CD4-positive, alpha-beta T cell (primary cell): ENCODE measurements around the gene LPAR3. TPM values are rescaled to one million over a fixed set of nuclear protein-coding genes. Genes with fewer than 3 reads are reported as not detected.

ENCODE experiments used
- ATAC-seq: fragments of 200-7000 bp; cut with Tn5 transposase; one replicate; pipeline ENCODE4 v1.10.0; 2022; ENCODE audit warnings: mild to moderate bottlenecking; ENCODE audit not compliant: poor library complexity
- CTCF ChIA-PET: fragments of 350-600 bp; sonication (Branson Sonifier 250); formaldehyde crosslinking; loops from one replicate; lab custom pipeline; 2021; ENCODE audit warnings: antibody characterized with exemption, inconsistent platforms; lab: Charles Lee
- POLR2A ChIA-PET: fragments of 350-600 bp; sonication (Branson Sonifier 250); formaldehyde crosslinking; loops from one replicate; lab custom pipeline; 2021; ENCODE audit warnings: antibody characterized with exemption, inconsistent platforms; lab: Charles Lee
- DNase-seq, 14 experiments: peaks; one replicate each; pipeline ENCODE4 v3.0.0-alpha.2; 2013 to 2020; ENCODE audit warnings: mixed read lengths in 2 of 14
- H3K27ac ChIP-seq, 2 donors: one replicate each; pipeline versions ENCODE4 v1.5.1 to v1.7.0; 2013; ENCODE audit warnings: low read length in 2 of 2, low read depth in 1 of 2, mild to moderate bottlenecking in 1 of 2
- H3K27me3 ChIP-seq, 2 experiments: 1 replicate in 1 of 2; 2 replicates in 1 of 2; pipeline versions ENCODE4 v1.6.1 to v1.7.0; 2013; ENCODE audit warnings: low read length in 2 of 2, control low read depth in 1 of 2, mild to moderate bottlenecking in 1 of 2, moderate library complexity in 1 of 2; ENCODE audit not compliant: insufficient read depth in 2 of 2, control insufficient read depth in 1 of 2
- H3K36me3 ChIP-seq: one replicate; pipeline ENCODE4 v1.6.1; 2013; ENCODE audit warnings: low read length, control low read depth; ENCODE audit not compliant: insufficient read depth
- H3K4me1 ChIP-seq: one replicate; pipeline ENCODE4 v1.6.1; 2013; ENCODE audit warnings: low read length, control low read depth; ENCODE audit not compliant: insufficient read depth
- H3K4me3 ChIP-seq: one replicate; pipeline ENCODE4 v1.5.1; 2013; ENCODE audit warnings: mild to moderate bottlenecking, low read length, moderate library complexity
- H3K9me3 ChIP-seq, 2 experiments: 1 replicate in 1 of 2; 2 replicates in 1 of 2; pipeline versions ENCODE4 v1.6.1 to v1.7.0; 2013; ENCODE audit warnings: low read length in 2 of 2, mild to moderate bottlenecking in 2 of 2, control low read depth in 1 of 2, moderate library complexity in 1 of 2; ENCODE audit not compliant: control insufficient read depth in 1 of 2, insufficient read depth in 1 of 2
- H3K27ac Mint-ChIP-seq: one replicate; pipeline ENCODE4 v1.8.0; 2020; ENCODE audit warnings: mixed read lengths
- H3K27me3 Mint-ChIP-seq: one replicate; pipeline ENCODE4 v1.8.0; 2021; ENCODE audit warnings: mixed read lengths
- H3K36me3 Mint-ChIP-seq: one replicate; pipeline ENCODE4 v1.8.0; 2021; ENCODE audit warnings: low read depth, mixed read lengths
- H3K4me1 Mint-ChIP-seq: one replicate; pipeline ENCODE4 v1.8.0; 2021; ENCODE audit warnings: low read depth, mixed read lengths
- H3K4me3 Mint-ChIP-seq: one replicate; pipeline ENCODE4 v1.8.0; 2020; ENCODE audit warnings: mild to moderate bottlenecking, mixed read lengths
- H3K9me3 Mint-ChIP-seq: one replicate; pipeline ENCODE4 v1.8.0; 2020; ENCODE audit warnings: mixed read lengths
- intact Hi-C, 2 experiments: fragments of 100-400 bp; cut with DNase I in 1 of 2; cut with micrococcal nuclease in 1 of 2; formaldehyde crosslinking; loops; one replicate each; pipeline versions ENCODE4 v1.15.1 to v1.9.0; 2023 to 2025; cut with DNase I, micrococcal nuclease
- total RNA-seq, 174 experiments: library from RNA in 2 of 174; stranded (reverse) in 2 of 174; gene quantifications; one replicate each; pipeline ENCODE4 v1.2.3 and lab custom pipeline; 2021 to 2026
- TF ChIP-seq, protein P1 (sequence below): fragments of 200-600 bp; IDR thresholded peaks from one replicate; pipeline ENCODE4 v1.8.0; 2022; ENCODE audit warnings: antibody characterized with exemption, mild to moderate bottlenecking

LPAR3 gene
- total RNA-seq, 2 experiments from 2014 or later = 0.25 to 0.87 TPM

- POLR2A ChIA-PET = no interaction called here
- Mint-ChIP-seq H3K27ac (no peak overlapping the region), H3K9me3 (no peaks in the 10 kb centered on the region), H3K36me3 (no peaks in the 10 kb centered on the region), H3K27me3 (no peaks in the 10 kb centered on the region), H3K4me1 (peaks cover 70% of the 10 kb centered on the region), H3K4me3 (no peak overlapping the region)
- Histone ChIP-seq H3K9me3 (no peaks in the 10 kb centered on the region), H3K4me1 (peaks cover 42% of the 10 kb centered on the region), H3K4me3 (no peak overlapping the region), H3K27me3 (no peaks in the 10 kb centered on the region), H3K27ac (no peak overlapping the region), H3K36me3 (no peaks in the 10 kb centered on the region)
- DNase-seq (no peak), ATAC-seq (no peak)
- TF ChIP-seq, protein P1, sequence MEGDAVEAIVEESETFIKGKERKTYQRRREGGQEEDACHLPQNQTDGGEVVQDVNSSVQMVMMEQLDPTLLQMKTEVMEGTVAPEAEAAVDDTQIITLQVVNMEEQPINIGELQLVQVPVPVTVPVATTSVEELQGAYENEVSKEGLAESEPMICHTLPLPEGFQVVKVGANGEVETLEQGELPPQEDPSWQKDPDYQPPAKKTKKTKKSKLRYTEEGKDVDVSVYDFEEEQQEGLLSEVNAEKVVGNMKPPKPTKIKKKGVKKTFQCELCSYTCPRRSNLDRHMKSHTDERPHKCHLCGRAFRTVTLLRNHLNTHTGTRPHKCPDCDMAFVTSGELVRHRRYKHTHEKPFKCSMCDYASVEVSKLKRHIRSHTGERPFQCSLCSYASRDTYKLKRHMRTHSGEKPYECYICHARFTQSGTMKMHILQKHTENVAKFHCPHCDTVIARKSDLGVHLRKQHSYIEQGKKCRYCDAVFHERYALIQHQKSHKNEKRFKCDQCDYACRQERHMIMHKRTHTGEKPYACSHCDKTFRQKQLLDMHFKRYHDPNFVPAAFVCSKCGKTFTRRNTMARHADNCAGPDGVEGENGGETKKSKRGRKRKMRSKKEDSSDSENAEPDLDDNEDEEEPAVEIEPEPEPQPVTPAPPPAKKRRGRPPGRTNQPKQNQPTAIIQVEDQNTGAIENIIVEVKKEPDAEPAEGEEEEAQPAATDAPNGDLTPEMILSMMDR = no peak
- intact Hi-C loops = no loop called here
- CTCF ChIA-PET = interaction anchor here (1.1 kb wide), 1 partner anchor 87 kb away, joined by 3 read pairs; no protein-coding TSS in a partner anchor
These were observed 35.1 kb downstream of the LPAR3 start for GRCh38 chr1:84857906-84858305.

GRCh38 chr1:84856726-84857270 is 36.2 kb downstream of the LPAR3 start:
- ChIA-PET POLR2A (no interaction called here), CTCF (interaction anchor here (1.4 kb wide), 1 partner anchor 88 kb away, joined by 3 read pairs; no protein-coding TSS in a partner anchor)
- intact Hi-C loops = no loop called here
- Mint-ChIP-seq H3K4me3 (no peak overlapping the region), H3K27ac (no peak overlapping the region), H3K36me3 (no peaks in the 10 kb centered on the region), H3K9me3 (no peaks in the 10 kb centered on the region), H3K27me3 (no peaks in the 10 kb centered on the region), H3K4me1 (peaks cover 65% of the 10 kb centered on the region)
- Histone ChIP-seq H3K27ac (no peak overlapping the region), H3K27me3 (no peaks in the 10 kb centered on the region), H3K9me3 (no peaks in the 10 kb centered on the region), H3K4me1 (peaks cover 32% of the 10 kb centered on the region), H3K4me3 (no peak overlapping the region), H3K36me3 (no peaks in the 10 kb centered on the region)
- DNase-seq = no peak
- ATAC-seq = no peak
- TF ChIP-seq, protein P1 = no peak

DNA sequence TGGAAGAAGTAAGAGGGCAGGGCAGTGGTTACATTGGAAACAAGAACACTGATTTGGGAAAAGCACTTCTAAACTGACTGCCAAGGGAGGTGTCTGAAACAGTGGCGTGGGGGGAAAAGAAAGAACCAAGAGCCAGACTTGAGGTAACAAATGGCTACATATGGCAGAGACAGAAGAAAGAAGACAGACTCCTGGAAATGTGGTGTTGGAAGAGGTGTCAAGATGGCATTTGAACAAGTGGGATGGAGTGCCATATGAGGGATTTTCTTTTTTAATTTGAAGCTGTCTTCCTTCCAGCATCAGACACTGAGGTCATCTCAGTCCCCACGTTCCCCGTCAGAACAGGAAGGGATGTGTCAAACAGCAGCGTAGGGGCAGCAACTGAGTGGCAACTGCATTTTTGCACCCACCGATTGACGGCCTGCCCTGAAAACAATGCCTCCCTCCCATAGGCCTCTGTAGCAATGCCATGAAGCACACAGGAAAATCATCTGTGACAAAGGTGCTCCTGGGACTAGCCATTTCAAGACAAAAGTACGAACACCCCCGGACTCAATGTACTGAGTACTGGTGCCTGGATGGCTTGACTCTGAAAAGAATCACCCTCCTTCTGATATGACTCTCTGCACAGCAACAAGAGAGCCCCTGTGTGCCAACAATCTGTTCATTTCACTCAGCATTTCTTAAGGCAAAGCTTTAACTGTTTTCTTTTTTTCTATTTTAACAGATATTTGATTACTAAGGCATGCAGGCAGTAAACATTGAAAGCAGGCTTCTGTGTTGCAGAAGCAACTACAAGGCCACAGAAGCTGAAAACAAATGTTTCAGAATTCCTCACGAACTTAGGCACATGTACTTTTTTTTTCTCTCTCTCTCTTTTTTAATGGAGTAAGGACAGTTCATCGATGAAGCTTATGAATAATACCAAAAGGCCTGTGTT is 37.0 kb downstream of the LPAR3 start:
- Histone ChIP-seq H3K27ac (no peak overlapping the region), H3K9me3 (no peaks in the 10 kb centered on the region), H3K4me1 (peaks cover 24% of the 10 kb centered on the region), H3K36me3 (no peaks in the 10 kb centered on the region), H3K27me3 (no peaks in the 10 kb centered on the region), H3K4me3 (no peak overlapping the region)
- no peak overlapping the region for H3K27ac Mint-ChIP-seq
- intact Hi-C loops = no loop called here
- H3K4me3 Mint-ChIP-seq = no peak overlapping the region
- DNase-seq = no peak
- TF ChIP-seq, protein P1 = no peak
- POLR2A ChIA-PET = no interaction called here
- no peak for ATAC-seq
- no peaks in the 10 kb centered on the region for H3K36me3 Mint-ChIP-seq
- no peaks in the 10 kb centered on the region for H3K9me3 Mint-ChIP-seq
- peaks cover 57% of the 10 kb centered on the region for H3K4me1 Mint-ChIP-seq
- H3K27me3 Mint-ChIP-seq = no peaks in the 10 kb centered on the region
- CTCF ChIA-PET = interaction anchor here (1.4 kb wide), 1 partner anchor 89 kb away, joined by 3 read pairs; no protein-coding TSS in a partner anchor
